ENCODE measurements around the gene PER2.
A peak's percentile ranks its signal among the peaks of the same experiment; 100 is the strongest.

The PER2 gene

GRCh38 chr2:238257786-238258700 is 30.4 kb downstream of the PER2 start (continued):
- TF ChIP-seq, protein P1, sequence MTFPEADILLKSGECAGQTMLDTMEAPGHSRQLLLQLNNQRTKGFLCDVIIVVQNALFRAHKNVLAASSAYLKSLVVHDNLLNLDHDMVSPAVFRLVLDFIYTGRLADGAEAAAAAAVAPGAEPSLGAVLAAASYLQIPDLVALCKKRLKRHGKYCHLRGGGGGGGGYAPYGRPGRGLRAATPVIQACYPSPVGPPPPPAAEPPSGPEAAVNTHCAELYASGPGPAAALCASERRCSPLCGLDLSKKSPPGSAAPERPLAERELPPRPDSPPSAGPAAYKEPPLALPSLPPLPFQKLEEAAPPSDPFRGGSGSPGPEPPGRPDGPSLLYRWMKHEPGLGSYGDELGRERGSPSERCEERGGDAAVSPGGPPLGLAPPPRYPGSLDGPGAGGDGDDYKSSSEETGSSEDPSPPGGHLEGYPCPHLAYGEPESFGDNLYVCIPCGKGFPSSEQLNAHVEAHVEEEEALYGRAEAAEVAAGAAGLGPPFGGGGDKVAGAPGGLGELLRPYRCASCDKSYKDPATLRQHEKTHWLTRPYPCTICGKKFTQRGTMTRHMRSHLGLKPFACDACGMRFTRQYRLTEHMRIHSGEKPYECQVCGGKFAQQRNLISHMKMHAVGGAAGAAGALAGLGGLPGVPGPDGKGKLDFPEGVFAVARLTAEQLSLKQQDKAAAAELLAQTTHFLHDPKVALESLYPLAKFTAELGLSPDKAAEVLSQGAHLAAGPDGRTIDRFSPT (tag by site-specific recombination; IDR thresholded peaks at IDR 0.05): no peak
- no peak for TF ChIP-seq ZNF791 (tag by site-specific recombination; IDR thresholded peaks at IDR 0.05)
- TF ChIP-seq ZNF404 (tag by site-specific recombination; IDR thresholded peaks at IDR 0.05): no peak
- no peak for TF ChIP-seq MYNN (tag by site-specific recombination; IDR thresholded peaks at IDR 0.05; ENCODE audit: borderline replicate concordance)
- TF ChIP-seq ZFP69B (tag by site-specific recombination; IDR thresholded peaks at IDR 0.05): no peak
- no peak for TF ChIP-seq ZNF768 (tag by site-specific recombination; IDR thresholded peaks at IDR 0.05)
- TF ChIP-seq SP2 (tag by site-specific recombination; IDR thresholded peaks at IDR 0.05): no peak
- no peak for TF ChIP-seq RBAK (tag by site-specific recombination; IDR thresholded peaks at IDR 0.05)
- no peak for TF ChIP-seq PRDM6 (tag by site-specific recombination; IDR thresholded peaks at IDR 0.05)

- no peak overlapping the region for H3K27ac ChIP-seq (ENCODE audit: extremely low read depth, low read depth, low read length)
- POLR2A ChIA-PET: no interaction called here
- H3K36me3 ChIP-seq (ENCODE audit: control insufficient read depth in 2 of 2, insufficient read depth in 1 of 2, low read length in 2 of 2): peaks cover 0 to 22% of the 10 kb centered on the region in 2 experiments; a peak in 1 of 3 replicates
- TF ChIP-seq, protein P2, sequence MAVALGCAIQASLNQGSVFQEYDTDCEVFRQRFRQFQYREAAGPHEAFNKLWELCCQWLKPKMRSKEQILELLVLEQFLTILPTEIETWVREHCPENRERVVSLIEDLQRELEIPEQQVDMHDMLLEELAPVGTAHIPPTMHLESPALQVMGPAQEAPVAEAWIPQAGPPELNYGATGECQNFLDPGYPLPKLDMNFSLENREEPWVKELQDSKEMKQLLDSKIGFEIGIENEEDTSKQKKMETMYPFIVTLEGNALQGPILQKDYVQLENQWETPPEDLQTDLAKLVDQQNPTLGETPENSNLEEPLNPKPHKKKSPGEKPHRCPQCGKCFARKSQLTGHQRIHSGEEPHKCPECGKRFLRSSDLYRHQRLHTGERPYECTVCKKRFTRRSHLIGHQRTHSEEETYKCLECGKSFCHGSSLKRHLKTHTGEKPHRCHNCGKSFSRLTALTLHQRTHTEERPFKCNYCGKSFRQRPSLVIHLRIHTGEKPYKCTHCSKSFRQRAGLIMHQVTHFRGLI (tag by site-specific recombination; IDR thresholded peaks at IDR 0.05): 0 out of 2 replicates have a peak, but pooled peaks have one; percentile 41
- TF ChIP-seq ZBTB44 (tag by site-specific recombination; IDR thresholded peaks at IDR 0.05) (peak; percentile 71; the same call in 1 of the 2 replicates), ZSCAN30 (tag by site-specific recombination; IDR thresholded peaks at IDR 0.05) (0 out of 2 replicates have a peak, but pooled peaks have one; percentile 28), ZFP69B (tag by site-specific recombination; IDR thresholded peaks at IDR 0.05) (peak; percentile 75), KLF10 (tag by site-specific recombination; IDR thresholded peaks at IDR 0.05) (no peak), ZNF76 (tag by site-specific recombination; IDR thresholded peaks at IDR 0.05; ENCODE audit: borderline replicate concordance, low read depth) (no peak), ZNF202 (tag by site-specific recombination; IDR thresholded peaks at IDR 0.05; ENCODE audit: borderline replicate concordance) (no peak), SP3 (tag by site-specific recombination; IDR thresholded peaks at IDR 0.05) (0 out of 2 replicates have a peak, but pooled peaks have one; percentile 22), GLI2 (tag by site-specific recombination; IDR thresholded peaks at IDR 0.05; ENCODE audit: borderline replicate concordance, low read depth) (no peak), ZBTB17 (tag by site-specific recombination; IDR thresholded peaks at IDR 0.05) (peak; percentile 36; the same call in 1 of the 2 replicates), SP7 (tag by site-specific recombination; IDR thresholded peaks at IDR 0.05) (0 out of 2 replicates have a peak, but pooled peaks have one; percentile 15), ZNF501 (tag by site-specific recombination; IDR thresholded peaks at IDR 0.05) (0 out of 2 replicates have a peak, but pooled peaks have one; percentile 23), ZNF600 (tag by site-specific recombination; IDR thresholded peaks at IDR 0.05) (peak; percentile 46; the same call in 1 of the 2 replicates), ZNF660 (tag by site-specific recombination; IDR thresholded peaks at IDR 0.05) (peak; percentile 72; the same call in 1 of the 2 replicates)
- TF ChIP-seq, protein P3, sequence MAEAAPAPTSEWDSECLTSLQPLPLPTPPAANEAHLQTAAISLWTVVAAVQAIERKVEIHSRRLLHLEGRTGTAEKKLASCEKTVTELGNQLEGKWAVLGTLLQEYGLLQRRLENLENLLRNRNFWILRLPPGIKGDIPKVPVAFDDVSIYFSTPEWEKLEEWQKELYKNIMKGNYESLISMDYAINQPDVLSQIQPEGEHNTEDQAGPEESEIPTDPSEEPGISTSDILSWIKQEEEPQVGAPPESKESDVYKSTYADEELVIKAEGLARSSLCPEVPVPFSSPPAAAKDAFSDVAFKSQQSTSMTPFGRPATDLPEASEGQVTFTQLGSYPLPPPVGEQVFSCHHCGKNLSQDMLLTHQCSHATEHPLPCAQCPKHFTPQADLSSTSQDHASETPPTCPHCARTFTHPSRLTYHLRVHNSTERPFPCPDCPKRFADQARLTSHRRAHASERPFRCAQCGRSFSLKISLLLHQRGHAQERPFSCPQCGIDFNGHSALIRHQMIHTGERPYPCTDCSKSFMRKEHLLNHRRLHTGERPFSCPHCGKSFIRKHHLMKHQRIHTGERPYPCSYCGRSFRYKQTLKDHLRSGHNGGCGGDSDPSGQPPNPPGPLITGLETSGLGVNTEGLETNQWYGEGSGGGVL (tag by site-specific recombination; IDR thresholded peaks at IDR 0.05): no peak
- TF ChIP-seq, protein P4, sequence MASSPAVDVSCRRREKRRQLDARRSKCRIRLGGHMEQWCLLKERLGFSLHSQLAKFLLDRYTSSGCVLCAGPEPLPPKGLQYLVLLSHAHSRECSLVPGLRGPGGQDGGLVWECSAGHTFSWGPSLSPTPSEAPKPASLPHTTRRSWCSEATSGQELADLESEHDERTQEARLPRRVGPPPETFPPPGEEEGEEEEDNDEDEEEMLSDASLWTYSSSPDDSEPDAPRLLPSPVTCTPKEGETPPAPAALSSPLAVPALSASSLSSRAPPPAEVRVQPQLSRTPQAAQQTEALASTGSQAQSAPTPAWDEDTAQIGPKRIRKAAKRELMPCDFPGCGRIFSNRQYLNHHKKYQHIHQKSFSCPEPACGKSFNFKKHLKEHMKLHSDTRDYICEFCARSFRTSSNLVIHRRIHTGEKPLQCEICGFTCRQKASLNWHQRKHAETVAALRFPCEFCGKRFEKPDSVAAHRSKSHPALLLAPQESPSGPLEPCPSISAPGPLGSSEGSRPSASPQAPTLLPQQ (tag by site-specific recombination; IDR thresholded peaks at IDR 0.05): peak; percentile 83
Measured at GRCh38 chr2:238256594-238257104, 31.8 kb downstream of the PER2 start.

More at GRCh38 chr2:238256594-238257104, 31.8 kb downstream of the PER2 start:
- H3K9me3 ChIP-seq (ENCODE audit: control insufficient read depth, insufficient read depth, low read depth, low read length): no peaks in the 10 kb centered on the region
- CTCF ChIA-PET: interaction anchor here (0.6 to 3.5 kb wide), 27 partner anchors 9 to 1570 kb away, joined by 3 to 36 read pairs (median 3); partner anchors contain the start of genes HES6 and SCLY
- no peaks in the 10 kb centered on the region for H3K4me1 ChIP-seq (ENCODE audit: control insufficient read depth, insufficient read depth, low read length)
- H3K4me3 ChIP-seq (ENCODE audit: low read depth, low read length): no peak overlapping the region

All from HEK293 (cell line).